AG10803 (cell line): ENCODE measurements around the gene MAGEA9B.
A peak's percentile ranks its signal among the peaks of the same experiment; 100 is the strongest.
"Not testable (repeated sequence)": the region's sequence is repeated elsewhere in the genome, so short reads cannot be mapped to it uniquely, and the experiment has no call there.

Source experiments
- DNase-seq: peaks from one replicate; pipeline ENCODE4 v3.0.0; 2010; ENCODE audit warnings: low read depth
- H3K4me3 ChIP-seq: 2 replicates; pipeline ENCODE4 v1.5.1; 2011; ENCODE audit warnings: mild to moderate bottlenecking, low read length, control low read depth
- TF ChIP-seq, protein P1 (sequence below): conservative IDR thresholded peaks from 2 replicates; pipeline ENCODE4 v1.5.1; 2011; ENCODE audit warnings: mild to moderate bottlenecking, low read length, control low read depth, inconsistent platforms

Gene MAGEA9B

DNA sequence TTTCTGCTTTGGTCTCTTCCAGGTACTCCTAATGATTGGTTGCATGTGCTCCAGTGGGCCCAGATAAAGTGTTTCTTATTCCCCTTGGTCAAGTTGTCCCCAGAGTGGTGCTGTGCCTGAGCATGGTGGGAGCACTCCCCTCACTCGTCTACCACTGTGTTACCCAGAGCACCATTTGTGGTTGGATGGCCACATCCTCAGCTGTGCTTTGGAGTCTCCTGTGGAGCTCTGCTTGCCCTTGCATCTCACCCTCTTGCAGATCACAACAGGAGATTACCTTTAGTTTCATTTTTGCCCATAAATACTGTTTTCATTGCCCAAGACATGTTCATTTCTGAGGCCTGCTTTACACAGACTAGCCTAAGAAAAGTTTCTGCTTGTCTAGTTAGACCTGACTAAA is 36.8 kb downstream of the MAGEA9B start:
- DNase-seq, H3K4me3 ChIP-seq: not testable (repeated sequence)

DNA sequence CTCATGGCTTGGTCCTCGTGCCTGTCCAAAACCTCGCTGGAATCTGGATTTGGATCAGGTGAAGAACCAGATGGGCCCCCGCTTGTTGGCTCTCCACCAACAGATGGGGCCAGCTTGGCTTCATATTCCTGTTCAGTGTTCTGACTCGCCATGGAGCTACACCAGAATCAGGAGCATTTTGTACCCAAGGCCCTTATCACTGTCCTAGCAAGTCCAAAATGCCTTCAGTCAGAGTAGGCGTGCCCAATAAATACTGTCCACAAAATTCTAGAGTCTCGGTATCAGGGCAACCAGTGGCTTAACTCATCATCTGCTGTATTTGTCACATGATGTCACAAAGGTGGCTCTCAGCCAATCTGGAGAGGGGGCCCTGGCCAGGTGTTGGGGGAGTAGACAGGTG is 37.6 kb downstream of the MAGEA9B start, which contains the start of gene HSFX3:
Gene HSFX3, minus strand, starts transcription at position 224 of the 400 bp plus-strand sequence. Its CDS starts 72 bp downstream, at position 152.
- DNase-seq, H3K4me3 ChIP-seq: not testable (repeated sequence)

DNA sequence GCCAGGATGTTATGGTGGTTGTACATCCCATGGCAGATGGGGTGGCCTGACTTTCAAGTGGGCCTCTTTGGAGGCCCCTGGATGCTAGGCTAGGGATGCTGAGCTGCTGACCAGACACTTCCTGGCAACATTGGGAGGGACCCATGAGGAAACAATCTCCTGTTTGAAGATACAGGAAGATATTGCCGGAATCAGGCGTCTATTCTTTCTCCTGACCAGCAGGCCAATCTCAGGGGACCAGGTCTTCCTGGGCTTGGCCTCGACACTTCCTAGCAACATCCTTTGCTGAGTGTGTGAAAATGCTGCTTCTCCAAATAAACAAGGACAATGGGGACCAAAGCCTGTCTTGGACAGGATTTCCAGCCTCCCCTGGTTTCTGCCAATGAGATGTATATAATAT is 39.5 kb downstream of the MAGEA9B start:
- not testable (repeated sequence) for DNase-seq, H3K4me3 ChIP-seq

DNA sequence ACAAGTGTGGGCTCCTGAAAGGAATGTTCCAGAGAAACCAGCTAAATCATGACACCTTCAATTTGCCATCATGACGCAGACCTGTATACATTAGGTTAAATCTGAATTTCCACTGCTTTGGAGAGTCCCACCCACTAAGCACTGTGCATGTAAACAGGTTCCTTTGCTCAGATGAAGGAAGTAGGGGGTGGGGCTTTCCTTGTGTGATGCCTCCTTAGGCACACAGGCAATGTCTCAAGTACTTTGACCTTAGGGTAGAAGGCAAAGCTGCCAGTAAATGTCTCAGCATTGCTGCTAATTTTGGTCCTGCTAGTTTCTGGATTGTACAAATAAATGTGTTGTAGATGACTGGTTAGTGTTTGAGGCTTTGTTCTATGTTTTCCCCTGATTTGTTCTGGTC is 40.3 kb downstream of the MAGEA9B start:
- DNase-seq, H3K4me3 ChIP-seq: not testable (repeated sequence)

DNA sequence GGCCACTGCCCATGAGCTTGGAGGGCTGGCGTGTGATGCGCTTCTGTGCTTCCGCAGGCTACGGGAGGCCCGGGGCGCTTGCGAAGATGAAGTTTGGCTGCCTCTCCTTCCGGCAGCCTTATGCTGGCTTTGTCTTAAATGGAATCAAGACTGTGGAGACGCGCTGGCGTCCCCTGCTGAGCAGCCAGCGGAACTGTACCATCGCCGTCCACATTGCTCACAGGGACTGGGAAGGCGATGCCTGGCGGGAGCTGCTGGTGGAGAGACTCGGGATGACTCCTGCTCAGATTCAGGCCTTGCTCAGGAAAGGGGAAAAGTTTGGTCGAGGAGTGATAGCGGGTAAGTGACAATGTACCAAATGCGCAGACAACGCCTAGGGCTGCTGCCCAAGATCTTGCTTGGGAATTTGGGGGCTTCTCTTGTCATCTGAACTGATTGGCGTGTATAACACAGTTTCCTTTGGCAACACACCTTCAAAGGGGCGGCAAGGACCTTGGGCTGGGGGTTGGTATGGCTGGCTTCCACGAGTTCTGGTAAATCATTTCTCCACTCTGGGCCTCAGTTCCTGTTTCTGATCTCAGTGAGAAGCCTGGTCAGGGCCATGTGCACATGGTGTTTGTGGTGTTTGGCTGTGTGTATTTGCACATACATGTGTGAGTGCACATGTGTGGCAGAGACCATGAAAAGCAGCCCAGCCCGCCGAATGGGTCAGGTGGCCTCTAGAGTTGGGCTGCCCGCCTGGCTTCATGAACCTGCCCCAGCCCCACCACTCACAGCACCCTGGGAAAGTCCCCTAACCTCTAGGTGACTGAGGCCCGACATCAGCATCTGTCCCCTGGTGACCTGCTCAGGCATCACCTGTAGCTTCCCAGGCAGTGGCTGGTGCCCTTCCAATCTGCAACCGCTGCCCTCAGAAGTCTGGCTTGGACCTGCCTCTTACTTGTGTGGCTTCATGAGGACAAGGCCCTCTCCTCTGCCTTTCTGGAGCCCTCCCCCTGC is 41.4 kb downstream of the MAGEA9B start:
- H3K4me3 ChIP-seq, DNase-seq: not testable (repeated sequence)

DNA sequence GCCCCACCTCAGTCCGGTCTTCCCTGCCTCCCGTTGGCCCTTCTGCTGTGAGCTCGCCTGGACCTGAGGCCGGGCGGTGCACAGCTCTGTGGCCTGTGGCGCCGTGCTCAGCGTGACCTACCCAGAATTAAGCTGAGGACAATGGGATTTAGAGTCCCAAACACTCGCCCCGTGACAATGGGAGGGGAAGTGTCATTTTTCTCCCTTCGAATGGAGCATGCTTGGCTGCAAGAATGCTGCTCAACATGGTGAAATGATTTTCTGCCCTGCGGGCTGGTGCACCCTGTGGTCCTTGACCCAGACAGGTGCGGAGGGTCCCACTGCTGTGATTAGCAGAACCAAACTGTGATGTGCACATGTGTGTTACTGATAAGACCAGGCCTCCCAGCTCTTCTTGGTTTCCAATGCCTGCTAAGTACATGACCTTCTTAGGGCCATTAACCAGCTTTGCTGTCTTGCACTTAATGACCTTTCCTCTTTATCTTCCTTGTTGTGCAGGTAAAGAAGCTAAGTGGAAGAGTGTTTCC is 45.7 kb downstream of the MAGEA9B start:
- TF ChIP-seq, protein P1, sequence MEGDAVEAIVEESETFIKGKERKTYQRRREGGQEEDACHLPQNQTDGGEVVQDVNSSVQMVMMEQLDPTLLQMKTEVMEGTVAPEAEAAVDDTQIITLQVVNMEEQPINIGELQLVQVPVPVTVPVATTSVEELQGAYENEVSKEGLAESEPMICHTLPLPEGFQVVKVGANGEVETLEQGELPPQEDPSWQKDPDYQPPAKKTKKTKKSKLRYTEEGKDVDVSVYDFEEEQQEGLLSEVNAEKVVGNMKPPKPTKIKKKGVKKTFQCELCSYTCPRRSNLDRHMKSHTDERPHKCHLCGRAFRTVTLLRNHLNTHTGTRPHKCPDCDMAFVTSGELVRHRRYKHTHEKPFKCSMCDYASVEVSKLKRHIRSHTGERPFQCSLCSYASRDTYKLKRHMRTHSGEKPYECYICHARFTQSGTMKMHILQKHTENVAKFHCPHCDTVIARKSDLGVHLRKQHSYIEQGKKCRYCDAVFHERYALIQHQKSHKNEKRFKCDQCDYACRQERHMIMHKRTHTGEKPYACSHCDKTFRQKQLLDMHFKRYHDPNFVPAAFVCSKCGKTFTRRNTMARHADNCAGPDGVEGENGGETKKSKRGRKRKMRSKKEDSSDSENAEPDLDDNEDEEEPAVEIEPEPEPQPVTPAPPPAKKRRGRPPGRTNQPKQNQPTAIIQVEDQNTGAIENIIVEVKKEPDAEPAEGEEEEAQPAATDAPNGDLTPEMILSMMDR = no peak
- H3K4me3 ChIP-seq = peak overlapping the region; percentile 82
- no peak for DNase-seq

DNA sequence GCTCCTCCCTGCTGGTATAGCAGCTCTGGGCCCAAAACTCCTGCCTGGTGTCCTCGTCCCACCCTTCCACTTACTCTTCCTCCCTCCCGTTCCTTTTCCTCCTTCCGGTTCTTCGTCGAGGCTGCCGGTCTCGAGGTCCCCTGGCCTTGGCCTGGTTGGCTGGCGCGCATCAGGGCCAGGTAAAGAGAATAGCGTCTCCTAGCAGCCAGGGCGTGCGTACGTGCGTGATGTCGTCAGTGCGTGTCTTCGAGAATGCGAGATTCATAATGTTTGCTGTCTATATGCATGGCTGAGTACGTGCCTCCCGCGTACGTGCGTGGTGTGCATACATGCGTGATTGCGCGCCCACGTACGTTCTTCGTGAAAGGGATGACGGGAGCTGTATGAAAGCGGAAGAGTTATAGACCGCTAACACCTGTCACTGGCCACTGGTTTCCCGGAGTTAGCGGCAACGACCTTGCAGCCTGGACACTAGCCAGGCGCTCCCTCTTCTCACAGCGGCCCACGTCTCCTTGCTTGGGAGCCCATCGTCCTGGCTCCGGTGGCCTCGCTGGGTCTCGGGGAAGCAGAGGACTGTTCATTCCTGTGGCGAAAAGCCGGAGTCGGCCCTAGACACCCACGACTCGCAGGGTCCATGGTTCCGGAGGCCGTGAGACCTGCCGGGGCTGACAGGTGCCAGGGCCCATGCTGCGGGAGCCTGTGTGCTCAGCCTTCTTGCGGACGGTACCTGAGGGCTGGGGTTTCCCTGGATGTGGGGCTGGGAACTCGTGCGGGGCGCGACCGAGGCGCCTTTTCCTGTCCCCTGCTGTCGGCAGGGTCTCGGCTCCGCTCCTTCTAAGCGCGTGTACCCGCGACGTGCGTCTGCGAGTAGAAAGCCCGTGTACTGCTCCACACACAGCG is 46.4 kb downstream of the MAGEA9B start, which contains the start of gene EOLA1:
Gene EOLA1, plus strand, starts transcription at position 392 of the 900 bp plus-strand sequence. CDS start 4,619 bp downstream, outside the sequence.
- TF ChIP-seq, protein P1 = no peak
- peak within 1 kb of the TSS; percentile 82 for H3K4me3 ChIP-seq
- DNase-seq = peak; percentile 95

DNA sequence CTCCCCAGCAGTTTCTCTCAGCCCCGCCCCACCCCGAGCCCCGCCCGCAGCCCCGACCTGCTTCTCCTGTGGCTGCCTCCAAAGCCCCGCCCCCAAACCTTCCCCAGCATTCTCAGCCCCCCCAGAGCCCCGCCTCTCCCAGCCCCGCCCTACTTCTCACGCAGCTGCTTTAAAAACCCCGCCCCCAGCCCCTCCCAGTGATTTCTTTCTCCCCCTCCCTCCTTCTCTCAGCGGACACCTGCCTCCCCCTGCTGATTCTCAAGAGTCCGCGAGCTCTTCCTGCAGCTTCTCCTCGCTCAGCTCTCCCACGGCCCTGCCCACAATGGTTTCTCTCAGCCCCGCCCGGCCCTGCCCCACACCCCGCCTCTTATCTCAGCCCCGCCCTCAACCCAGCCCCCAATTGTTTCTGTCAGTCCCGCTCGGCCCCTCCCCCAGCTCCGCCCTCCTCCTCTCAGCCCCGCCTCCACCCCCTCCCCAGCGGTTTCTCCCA is 47.1 kb downstream of the MAGEA9B start:
- TF ChIP-seq, protein P1 = no peak
- peak; percentile 88 for DNase-seq
- H3K4me3 ChIP-seq = peak overlapping the region; percentile 82

DNA sequence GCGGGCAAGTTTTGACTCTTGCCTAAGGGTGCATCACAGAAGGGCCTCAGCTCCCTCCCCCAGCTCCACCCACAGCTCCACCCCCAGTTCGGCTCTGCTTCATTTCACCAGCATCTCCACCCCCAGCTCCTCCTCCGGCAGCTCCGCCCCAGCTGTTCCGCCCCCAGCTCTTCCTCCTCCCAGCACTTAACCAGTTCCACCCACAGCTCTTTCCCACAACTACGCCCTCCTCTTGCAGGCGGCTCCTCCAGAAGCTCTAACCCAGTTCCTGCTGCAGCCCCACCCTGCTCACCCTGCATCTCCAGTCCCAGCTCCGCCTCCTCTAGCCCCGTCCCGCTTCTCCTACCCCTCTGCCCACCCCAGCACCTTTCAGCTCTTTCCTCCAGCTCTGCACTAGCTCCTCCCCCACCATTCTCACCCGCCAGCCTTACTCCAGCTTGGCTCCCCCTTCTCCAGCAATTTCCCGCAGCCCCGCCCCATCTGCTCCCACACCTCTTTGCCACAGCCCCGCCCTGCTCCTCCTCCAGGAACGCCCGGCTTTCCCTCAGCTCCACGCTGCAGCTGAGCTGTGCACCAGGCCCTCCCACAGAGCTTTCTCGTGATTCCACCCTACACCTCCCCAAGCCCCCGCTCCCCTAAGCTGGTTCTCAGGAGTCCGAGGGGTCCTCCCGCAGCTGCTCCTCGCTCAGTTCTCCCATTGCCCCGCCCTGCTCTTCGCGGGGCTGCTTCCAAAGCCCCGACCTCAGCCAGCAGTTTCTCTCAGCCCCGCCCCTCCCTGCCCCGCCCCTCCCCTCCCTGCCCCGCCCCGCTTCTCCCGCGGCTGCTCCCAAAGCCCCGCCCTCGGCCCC is 47.8 kb downstream of the MAGEA9B start:
- peak; percentile 94 for DNase-seq
- TF ChIP-seq, protein P1 = no peak
- peak overlapping the region; percentile 66 for H3K4me3 ChIP-seq

DNA sequence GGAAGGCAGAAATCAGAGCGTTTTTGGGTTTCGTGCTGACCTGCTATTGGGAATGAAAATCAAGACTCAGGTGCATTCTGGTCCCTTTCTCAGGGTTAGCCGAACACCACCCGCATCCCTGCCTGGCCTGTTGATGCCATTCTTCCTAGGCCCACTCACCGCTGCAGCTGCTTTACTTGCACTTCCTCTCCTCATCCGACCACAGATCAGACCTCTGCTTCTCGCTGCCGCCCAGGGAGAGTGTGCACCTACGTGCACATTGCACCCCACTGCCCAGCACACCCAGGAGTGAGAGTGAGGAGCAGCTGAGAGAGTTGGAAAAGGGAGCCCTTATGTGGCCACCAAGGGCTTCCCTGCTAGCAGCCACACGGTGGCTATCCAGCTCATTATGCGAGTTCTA is 49.8 kb downstream of the MAGEA9B start:
- not testable (repeated sequence) for DNase-seq, H3K4me3 ChIP-seq

DNA sequence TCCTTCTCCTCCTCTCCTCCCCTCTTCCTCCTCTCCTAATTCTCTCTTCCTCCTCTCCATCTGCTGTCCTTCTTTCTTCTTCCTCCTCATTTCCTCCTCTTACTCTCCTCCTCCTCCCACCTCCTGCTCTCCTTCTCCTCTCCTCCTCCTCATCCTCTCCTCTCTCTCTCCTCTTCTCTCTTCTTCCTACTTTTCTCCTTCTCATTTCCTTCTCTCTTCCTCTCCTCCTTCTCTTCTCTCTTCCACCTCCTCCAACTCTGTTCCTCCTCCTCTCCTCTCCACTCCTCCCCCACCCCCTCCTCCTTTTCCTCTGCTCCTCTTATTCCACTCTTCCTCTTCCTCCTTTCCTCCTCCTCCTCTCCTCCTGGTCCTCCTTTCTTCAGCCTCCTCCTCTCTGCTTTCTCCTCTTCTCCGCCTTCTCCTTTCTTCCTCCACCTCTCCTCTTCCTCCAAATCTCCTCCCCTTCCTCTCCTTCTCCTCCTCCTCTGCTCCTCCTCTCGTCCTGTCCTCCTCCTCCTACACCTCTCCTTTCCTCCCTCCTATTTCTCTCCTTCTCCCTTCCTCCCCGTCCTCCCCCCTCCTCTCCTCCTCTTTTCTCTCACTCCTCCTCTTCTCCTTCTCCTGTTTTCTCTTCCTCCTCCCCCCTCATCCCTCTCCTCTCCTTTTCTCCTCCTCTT is 52.2 kb downstream of the MAGEA9B start:
- DNase-seq, H3K4me3 ChIP-seq: not testable (repeated sequence)

DNA sequence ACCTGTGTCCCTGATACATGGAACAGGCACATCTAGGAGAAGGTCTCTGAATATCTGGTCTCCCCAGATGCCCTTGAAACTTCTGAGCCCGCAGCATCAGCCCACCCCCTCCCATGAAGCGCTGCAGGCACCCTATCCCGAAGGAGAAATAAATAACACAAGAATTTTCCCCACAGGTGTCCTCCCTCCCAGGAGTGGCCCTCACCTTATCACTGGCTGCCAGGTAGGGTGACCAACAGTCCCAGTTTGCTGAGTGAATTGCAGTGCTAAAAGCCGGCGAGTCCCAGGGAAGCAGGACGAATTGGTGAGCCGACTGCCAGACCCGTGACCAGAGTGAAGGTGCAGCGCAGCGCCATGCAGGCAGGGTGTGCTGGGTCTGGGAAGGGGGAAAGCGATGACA is 53.3 kb downstream of the MAGEA9B start:
- H3K4me3 ChIP-seq, DNase-seq: not testable (repeated sequence)
